Ectodermal cell (in vitro differentiated cells): Measurements from ENCODE around the gene CDC73.
A peak's percentile ranks its signal among the peaks of the same experiment; 100 is the strongest.

Experiments
- H3K27ac ChIP-seq: 2 replicates; pipeline ENCODE4 v1.7.0; 2013; ENCODE audit warnings: mild to moderate bottlenecking, low read depth, low read length; ENCODE audit not compliant: insufficient read depth, poor library complexity, severe bottlenecking
- H3K27me3 ChIP-seq: 2 replicates; pipeline ENCODE4 v1.7.0; 2013; ENCODE audit warnings: mild to moderate bottlenecking, low read length; ENCODE audit not compliant: insufficient read depth, control insufficient read depth, poor library complexity, severe bottlenecking
- H3K36me3 ChIP-seq: one replicate; pipeline ENCODE4 v1.7.0; 2013; ENCODE audit warnings: low read length; ENCODE audit not compliant: control insufficient read depth, insufficient read depth
- H3K4me1 ChIP-seq: one replicate; pipeline ENCODE4 v1.7.0; 2013; ENCODE audit warnings: low read length; ENCODE audit not compliant: control insufficient read depth, insufficient read depth
- H3K4me3 ChIP-seq: 2 replicates; pipeline ENCODE4 v1.7.0; 2013; ENCODE audit warnings: low read depth, low read length, control low read depth; ENCODE audit not compliant: insufficient read depth
- H3K9me3 ChIP-seq: 2 replicates; pipeline ENCODE4 v1.7.0; 2013; ENCODE audit warnings: mild to moderate bottlenecking, low read length, moderate library complexity; ENCODE audit not compliant: control insufficient read depth
- WGBS, 2 experiments: methylation state at CpG; one replicate each; pipeline ENCODE4 v1.1.7; 2013; ENCODE audit warnings: missing lambda C conversion rate in 2 of 2; 5-methylcytosine and 5-hydroxymethylcytosine counted together

CDC73 gene

DNA sequence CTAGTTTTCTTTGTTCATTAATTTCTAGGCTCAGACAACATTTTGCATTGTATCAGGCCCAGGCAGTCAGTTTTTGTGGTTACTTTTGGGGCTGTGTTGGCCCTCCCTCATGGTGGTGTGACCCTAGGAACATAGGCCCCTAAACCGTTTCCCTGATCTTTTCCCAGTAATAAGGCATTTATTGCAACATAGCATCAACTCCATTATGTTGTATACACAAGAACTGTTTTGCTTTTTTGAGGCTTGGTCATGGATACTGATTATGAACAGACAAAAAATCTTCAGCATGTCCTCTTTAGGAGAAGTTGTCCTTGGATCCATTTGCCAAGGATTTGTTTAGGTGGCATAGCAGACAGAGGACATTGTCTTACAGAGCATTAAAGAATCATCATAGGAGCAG is 54.3 kb downstream of the CDC73 start:
- WGBS, 2 experiments = 95 to 100% methylated on average over 1 of the region's 1 CpG
- Histone ChIP-seq H3K4me3 (no peak overlapping the region), H3K36me3 (no peaks in the 10 kb centered on the region), H3K27ac (no peak overlapping the region), H3K27me3 (no peaks in the 10 kb centered on the region), H3K9me3 (no peaks in the 10 kb centered on the region), H3K4me1 (no peaks in the 10 kb centered on the region)

DNA sequence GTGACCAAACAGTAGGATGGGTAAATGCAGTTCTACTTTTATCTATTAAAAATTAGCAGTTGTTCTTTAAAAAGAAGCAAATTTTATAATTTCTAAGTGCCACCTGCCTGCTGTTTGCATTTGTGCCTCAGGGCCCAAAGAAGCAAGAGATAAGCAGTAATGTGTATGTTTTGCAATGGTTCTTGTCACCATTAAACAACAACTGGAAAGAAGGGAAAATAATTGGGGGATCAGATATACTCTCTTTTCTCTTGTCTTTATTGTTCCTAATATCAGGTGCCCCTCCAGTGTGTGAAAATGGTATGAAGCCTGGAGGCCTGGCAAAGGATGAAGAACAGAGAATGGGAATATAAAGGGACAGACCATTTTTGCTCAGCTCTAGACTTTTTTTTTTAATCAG is 55.0 kb downstream of the CDC73 start:
- Histone ChIP-seq H3K4me3 (no peak overlapping the region), H3K36me3 (no peaks in the 10 kb centered on the region), H3K9me3 (no peaks in the 10 kb centered on the region), H3K27ac (no peak overlapping the region), H3K4me1 (no peaks in the 10 kb centered on the region), H3K27me3 (no peaks in the 10 kb centered on the region)

DNA sequence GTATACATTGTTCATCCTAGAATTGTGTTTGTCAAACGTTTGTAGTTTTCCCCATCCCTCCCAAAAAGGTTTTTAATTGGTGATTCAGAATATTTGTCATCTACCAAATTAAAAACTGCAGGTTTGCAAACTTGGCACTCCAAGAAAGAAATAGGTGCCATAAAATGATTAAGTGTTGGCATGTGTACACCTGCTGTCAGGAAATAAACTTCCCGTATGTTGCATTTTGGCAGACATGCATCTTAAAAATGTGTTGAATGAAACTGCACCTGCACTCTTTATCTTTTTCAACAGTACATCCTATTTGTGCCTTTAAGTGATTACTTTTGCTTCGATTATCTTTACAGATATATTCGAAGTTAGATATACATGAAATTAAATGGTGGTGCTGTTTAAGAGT is 57.3 kb downstream of the CDC73 start:
- no peak overlapping the region for H3K4me3 ChIP-seq
- no peak overlapping the region for H3K27ac ChIP-seq
- 99 to 100% methylated on average over 1 to 4 of the region's 4 CpGs for WGBS, 2 experiments
- H3K9me3 ChIP-seq = no peaks in the 10 kb centered on the region
- H3K27me3 ChIP-seq = no peaks in the 10 kb centered on the region
- no peaks in the 10 kb centered on the region for H3K4me1 ChIP-seq
- H3K36me3 ChIP-seq = no peaks in the 10 kb centered on the region

DNA sequence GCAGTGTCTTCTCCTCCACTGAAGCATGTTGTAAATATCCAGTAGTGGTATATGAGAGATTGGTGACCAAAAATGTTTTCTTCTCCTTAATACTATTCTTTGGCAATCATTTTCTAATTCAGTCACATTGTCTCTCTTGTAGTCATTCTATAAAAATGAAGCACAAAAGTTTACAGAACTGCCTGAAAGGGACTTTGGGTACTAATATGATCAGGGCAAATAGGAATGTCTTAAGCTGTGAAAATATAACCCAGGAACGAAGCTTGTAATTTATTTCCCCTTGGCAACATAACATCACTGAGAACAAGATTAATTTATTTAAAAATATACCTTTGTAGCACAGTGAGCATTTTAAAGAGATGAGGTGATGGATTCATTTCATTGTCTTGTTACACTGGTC is 59.7 kb downstream of the CDC73 start:
- Histone ChIP-seq H3K36me3 (no peaks in the 10 kb centered on the region), H3K27ac (no peak overlapping the region), H3K27me3 (no peaks in the 10 kb centered on the region), H3K9me3 (no peaks in the 10 kb centered on the region), H3K4me1 (peaks cover 6% of the 10 kb centered on the region), H3K4me3 (no peak overlapping the region)
- no CpG with 5 or more reads among the region's 1 CpG for WGBS, 2 experiments

GRCh38 chr1:193181985-193182384 is 60.2 kb downstream of the CDC73 start:
- Histone ChIP-seq H3K36me3 (no peaks in the 10 kb centered on the region), H3K4me1 (peaks cover 9% of the 10 kb centered on the region), H3K27ac (no peak overlapping the region), H3K9me3 (no peaks in the 10 kb centered on the region), H3K4me3 (no peak overlapping the region), H3K27me3 (no peaks in the 10 kb centered on the region)
- WGBS, 2 experiments = 86 to 93% methylated on average over 2 of the region's 2 CpGs

- H3K27ac ChIP-seq = no peak overlapping the region
- H3K4me3 ChIP-seq = no peak overlapping the region
- no peaks in the 10 kb centered on the region for H3K9me3 ChIP-seq
Measured at GRCh38 chr1:193183019-193183627, 61.3 kb downstream of the CDC73 start.

GRCh38 chr1:193184776-193185175 is 62.9 kb downstream of the CDC73 start:
- H3K36me3 ChIP-seq = no peaks in the 10 kb centered on the region
- H3K4me3 ChIP-seq = no peak overlapping the region
- H3K4me1 ChIP-seq = peaks cover 9% of the 10 kb centered on the region
- no peak overlapping the region for H3K27ac ChIP-seq
- no peaks in the 10 kb centered on the region for H3K9me3 ChIP-seq
- 100% methylated on average over 1 of the region's 1 CpG; no CpG with 5 or more reads in 1 of the 2 experiments for WGBS, 2 experiments
- H3K27me3 ChIP-seq = no peaks in the 10 kb centered on the region

More at GRCh38 chr1:193183019-193183627, 61.3 kb downstream of the CDC73 start:
- 0% methylated on average over 1 of the region's 2 CpGs for WGBS, 2 experiments
- H3K27me3 ChIP-seq = no peaks in the 10 kb centered on the region
- H3K4me1 ChIP-seq = peaks cover 9% of the 10 kb centered on the region
- no peaks in the 10 kb centered on the region for H3K36me3 ChIP-seq

DNA sequence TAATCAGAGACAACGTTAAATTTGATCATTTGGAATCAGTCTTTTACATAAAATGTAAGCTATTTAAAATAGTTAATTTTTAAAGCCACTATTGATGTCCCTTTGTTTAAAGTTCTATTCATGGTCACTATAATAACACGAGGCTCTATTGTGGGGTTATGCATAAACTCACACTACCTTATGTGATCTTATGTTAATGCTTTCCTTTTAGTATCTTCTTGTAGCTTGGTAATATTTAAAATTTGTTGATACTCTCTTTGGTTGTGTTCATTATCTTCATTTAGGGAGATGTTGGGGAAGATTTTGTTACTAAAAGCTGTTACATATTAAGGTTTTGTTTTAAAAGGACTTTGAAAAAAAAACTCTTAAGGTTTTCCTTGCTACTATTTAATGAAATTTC is 63.4 kb downstream of the CDC73 start:
- no peaks in the 10 kb centered on the region for H3K27me3 ChIP-seq

DNA sequence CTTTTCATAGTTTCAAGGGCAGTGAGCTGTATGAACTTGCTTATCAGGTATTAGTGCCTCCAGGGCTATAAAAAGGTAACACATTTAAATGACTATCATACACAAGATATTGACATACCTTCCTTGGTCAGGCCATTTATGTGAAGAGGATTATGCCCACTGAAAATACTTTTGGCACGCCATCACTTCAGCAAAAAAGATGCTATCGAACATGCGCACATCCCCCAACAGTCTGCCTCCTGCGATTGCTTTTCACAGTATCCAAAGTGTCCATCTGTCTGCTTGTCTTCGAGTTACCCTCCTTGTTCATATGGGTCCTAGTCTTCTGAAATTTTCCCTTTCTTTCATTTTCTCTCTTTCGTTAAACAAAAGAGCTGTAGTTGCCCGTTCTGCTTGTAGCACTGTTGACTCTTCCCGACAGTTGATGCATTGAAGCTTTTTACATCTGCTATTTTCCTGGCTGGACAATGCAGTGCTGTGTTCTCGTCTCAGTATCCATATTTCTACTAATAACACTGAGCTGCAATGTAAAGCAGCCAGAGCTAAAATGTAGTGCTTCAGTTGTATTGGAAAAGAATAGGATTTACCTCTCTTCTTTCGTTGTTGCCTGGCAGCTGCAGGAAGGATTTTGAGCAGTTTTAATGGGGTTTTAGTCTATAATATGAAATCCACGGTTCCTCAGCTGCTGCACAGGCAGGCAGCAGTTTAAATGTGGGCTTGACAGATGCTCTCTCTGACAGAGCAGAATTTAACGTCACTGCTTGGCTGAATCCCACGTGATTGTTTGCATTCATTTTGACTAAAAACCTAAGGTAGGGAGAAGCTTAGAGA is 64.3 kb downstream of the CDC73 start, which contains the start of gene B3GALT2:
Gene B3GALT2, minus strand, starts transcription at position 713 of the 831 bp plus-strand sequence. CDS start 5,051 bp downstream, outside the sequence.
- H3K27ac ChIP-seq = peak within 1 kb of the TSS; percentile 66
- peaks cover 9% of the 10 kb centered on the region for H3K4me1 ChIP-seq
- WGBS, 2 experiments = 76 to 81% methylated on average over 12 to 13 of the region's 13 CpGs
- H3K4me3 ChIP-seq = no peak within 1 kb of the TSS
- peaks cover 1% of the 10 kb centered on the region for H3K36me3 ChIP-seq
- no peaks in the 10 kb centered on the region for H3K27me3 ChIP-seq
- H3K9me3 ChIP-seq = no peaks in the 10 kb centered on the region

More for the DNA sequence above, 63.4 kb downstream of the CDC73 start:
- H3K9me3 ChIP-seq = no peaks in the 10 kb centered on the region
- WGBS, 2 experiments = 63% methylated on average over 2 of the region's 2 CpGs; no CpG with 5 or more reads in 1 of the 2 experiments
- H3K4me3 ChIP-seq = no peak overlapping the region
- peaks cover 9% of the 10 kb centered on the region for H3K4me1 ChIP-seq
- H3K27ac ChIP-seq = no peak overlapping the region
- no peaks in the 10 kb centered on the region for H3K36me3 ChIP-seq

GRCh38 chr1:193187114-193187513 is 65.3 kb downstream of the CDC73 start:
- Histone ChIP-seq H3K36me3 (peaks cover 3% of the 10 kb centered on the region), H3K27me3 (no peaks in the 10 kb centered on the region), H3K27ac (no peak overlapping the region), H3K4me1 (peaks cover 9% of the 10 kb centered on the region), H3K9me3 (no peaks in the 10 kb centered on the region), H3K4me3 (no peak overlapping the region)
- WGBS, 2 experiments = no CpG with 5 or more reads among the region's 1 CpG
